ENCODE results near the gene MON1A. TPM values are rescaled to one million over a fixed set of nuclear protein-coding genes. Genes with fewer than 3 reads are reported as not detected.

Gene MON1A
- total RNA-seq, 1 donor from 2014 or later: 5.7 TPM

DNA sequence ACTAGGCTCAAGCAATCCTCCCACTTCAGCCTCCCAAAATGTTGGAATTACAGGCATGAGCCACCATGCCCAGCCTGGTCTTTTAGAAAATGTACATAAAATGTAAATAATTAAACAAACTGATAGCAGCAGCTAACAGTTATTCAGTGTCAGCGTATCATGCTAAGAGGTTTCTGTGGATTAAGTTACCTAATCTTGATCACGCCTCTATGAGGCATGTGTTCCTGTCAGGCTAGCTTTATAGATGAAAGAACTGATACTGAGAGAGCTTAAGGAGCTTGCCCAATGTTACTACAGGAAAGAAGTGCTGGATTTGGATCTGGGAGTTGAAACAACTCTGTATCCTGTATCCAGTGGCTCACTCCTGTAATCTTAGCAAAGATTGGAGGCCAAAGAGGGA lies 14.7 kb downstream of the MON1A start:
- peaks cover 17% of the 10 kb centered on the region for H3K27me3 Mint-ChIP-seq (ENCODE audit: low read depth)
- no peaks in the 10 kb centered on the region for H3K4me1 Mint-ChIP-seq
- TF ChIP-seq CTCF (IDR thresholded peaks at IDR 0.05; ENCODE audit: unreplicated experiment): no peak
- H3K27ac Mint-ChIP-seq: no peak overlapping the region
- H3K4me3 Mint-ChIP-seq: no peak overlapping the region
- peaks cover 11% of the 10 kb centered on the region for H3K36me3 Mint-ChIP-seq
- no peaks in the 10 kb centered on the region for H3K9me3 Mint-ChIP-seq
- DNase-seq (ENCODE audit: low spot score in 2 of 2, unreplicated experiment in 2 of 2): no peak

DNA sequence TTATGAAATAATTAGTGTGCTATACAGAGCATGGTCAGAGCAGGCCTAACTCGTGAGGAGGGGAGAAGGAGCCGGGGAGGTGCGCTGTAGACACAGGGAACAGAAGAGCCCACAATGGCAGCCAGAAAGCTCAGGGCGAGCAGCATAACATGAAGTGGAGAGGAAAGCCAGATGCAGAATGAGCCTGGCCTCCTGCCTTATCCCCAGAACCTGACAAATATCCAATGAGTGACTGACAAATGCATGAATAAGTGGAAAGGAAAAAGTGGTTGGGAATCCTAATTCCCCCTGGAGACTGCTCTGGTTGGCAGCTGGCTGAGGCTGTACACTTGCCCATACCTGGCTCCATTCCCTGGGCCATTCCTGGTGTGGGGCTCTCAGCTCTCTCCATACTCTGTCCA lies 16.7 kb downstream of the MON1A start:
- peaks cover 13% of the 10 kb centered on the region for H3K36me3 Mint-ChIP-seq
- DNase-seq (ENCODE audit: low spot score in 2 of 2, unreplicated experiment in 2 of 2): no peak
- no peak overlapping the region for H3K4me3 Mint-ChIP-seq
- TF ChIP-seq CTCF (IDR thresholded peaks at IDR 0.05; ENCODE audit: unreplicated experiment): no peak
- H3K4me1 Mint-ChIP-seq: no peaks in the 10 kb centered on the region
- no peak overlapping the region for H3K27ac Mint-ChIP-seq
- H3K9me3 Mint-ChIP-seq: no peaks in the 10 kb centered on the region
- H3K27me3 Mint-ChIP-seq (ENCODE audit: low read depth): peaks cover 21% of the 10 kb centered on the region

GRCh38 chr3:49911611-49912010 lies 18.0 kb downstream of the MON1A start:
- H3K27ac Mint-ChIP-seq: no peak overlapping the region
- no peaks in the 10 kb centered on the region for H3K9me3 Mint-ChIP-seq
- H3K4me3 Mint-ChIP-seq: no peak overlapping the region
- peaks cover 21% of the 10 kb centered on the region for H3K27me3 Mint-ChIP-seq (ENCODE audit: low read depth)
- peaks cover 13% of the 10 kb centered on the region for H3K36me3 Mint-ChIP-seq
- no peaks in the 10 kb centered on the region for H3K4me1 Mint-ChIP-seq
- TF ChIP-seq CTCF (IDR thresholded peaks at IDR 0.05; ENCODE audit: unreplicated experiment): no peak
- no peak for DNase-seq (ENCODE audit: low spot score in 2 of 2, unreplicated experiment in 2 of 2)

DNA sequence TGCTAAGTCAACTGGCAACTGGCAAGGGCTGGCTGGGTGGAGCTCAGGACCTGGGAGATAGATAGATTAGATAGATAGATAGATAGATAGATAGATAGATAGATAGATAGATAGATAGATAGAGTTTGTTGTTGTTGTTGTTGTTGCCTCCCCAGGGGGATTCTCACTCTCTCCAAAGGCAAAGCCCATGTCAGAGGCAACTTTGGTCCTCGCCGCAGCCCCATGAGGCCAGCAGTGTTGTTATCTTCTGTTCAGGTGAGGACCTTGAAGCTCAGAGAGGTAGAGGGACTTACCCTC lies 18.5 kb downstream of the MON1A start:
- no peak for TF ChIP-seq CTCF (IDR thresholded peaks at IDR 0.05; ENCODE audit: unreplicated experiment)
- Mint-ChIP-seq H3K9me3 (no peaks in the 10 kb centered on the region), H3K36me3 (peaks cover 13% of the 10 kb centered on the region), H3K27ac (no peak overlapping the region), H3K4me3 (no peak overlapping the region), H3K4me1 (peaks cover 2% of the 10 kb centered on the region), H3K27me3 (ENCODE audit: low read depth) (peaks cover 21% of the 10 kb centered on the region)
- DNase-seq (ENCODE audit: low spot score in 2 of 2, unreplicated experiment in 2 of 2): no peak

- H3K4me3 Mint-ChIP-seq: no peak overlapping the region
- no peak for TF ChIP-seq CTCF (IDR thresholded peaks at IDR 0.05; ENCODE audit: unreplicated experiment)
- H3K9me3 Mint-ChIP-seq: no peaks in the 10 kb centered on the region
- no peak for DNase-seq (ENCODE audit: low spot score in 2 of 2, unreplicated experiment in 2 of 2)
- peaks cover 6% of the 10 kb centered on the region for H3K4me1 Mint-ChIP-seq
- peaks cover 13% of the 10 kb centered on the region for H3K36me3 Mint-ChIP-seq
- no peak overlapping the region for H3K27ac Mint-ChIP-seq
- peaks cover 21% of the 10 kb centered on the region for H3K27me3 Mint-ChIP-seq (ENCODE audit: low read depth)
Measured at GRCh38 chr3:49910409-49911123, 19.0 kb downstream of the MON1A start.
